Esophagus muscularis mucosa (tissue), 4 donors: ENCODE results near the gene OTUD7B. TPM values are rescaled to one million over a fixed set of nuclear protein-coding genes. Genes with fewer than 3 reads are reported as not detected.

Experiments
- DNase-seq: peaks from one replicate; pipeline ENCODE4 v3.0.0-alpha.2; 2017; ENCODE audit errors: extremely low spot score
- H3K27ac ChIP-seq, 4 donors: fragments of 200-600 bp; sonication (generic); replicated peaks in 1 of 4; 1 replicate in 3 of 4; 2 replicates in 1 of 4; pipeline ENCODE4 v1.5.1; 2016 to 2019; ENCODE audit warnings: mild to moderate bottlenecking in 1 of 4
- H3K27me3 ChIP-seq, 4 donors: fragments of 200-600 bp; sonication (generic); one replicate each; pipeline versions ENCODE4 v1.5.1 to v1.6.0; 2016 to 2019
- H3K36me3 ChIP-seq, 4 donors: fragments of 200-600 bp; sonication (generic); one replicate each; pipeline ENCODE4 v1.5.1; 2016 to 2019
- H3K4me1 ChIP-seq, 4 donors: fragments of 200-600 bp; sonication (generic); one replicate each; pipeline ENCODE4 v1.5.1; 2016 to 2019
- H3K4me3 ChIP-seq, 4 donors: fragments of 200-600 bp; sonication (generic); 1 replicate in 2 of 4; 2 replicates in 2 of 4; pipeline ENCODE4 v1.5.1; 2016 to 2019; ENCODE audit warnings: mild to moderate bottlenecking in 4 of 4, moderate library complexity in 1 of 4
- H3K9me3 ChIP-seq, 4 donors: fragments of 200-600 bp; sonication (generic); 1 replicate in 3 of 4; 2 replicates in 1 of 4; pipeline ENCODE4 v1.5.1; 2016 to 2019
- EP300 ChIP-seq: sonication (generic); formaldehyde crosslinking; IDR thresholded peaks from one replicate; pipeline ENCODE4 v1.6.1; 2017; ENCODE audit warnings: antibody characterized with exemption
- POLR2A ChIP-seq: fragments of 450-650 bp; IDR thresholded peaks from one replicate; pipeline ENCODE4 v1.6.1; 2017; ENCODE audit warnings: antibody characterized with exemption, moderate library complexity, mild to moderate bottlenecking, low read depth
- POLR2AphosphoS5 ChIP-seq, 2 donors: sonication (generic); formaldehyde crosslinking; IDR thresholded peaks; one replicate each; pipeline ENCODE4 v1.6.1; 2017; ENCODE audit warnings: antibody characterized with exemption in 2 of 2
- WGBS: methylation state at CpG from one replicate; pipeline ENCODE4 v1.1.5; 2018; 5-methylcytosine and 5-hydroxymethylcytosine counted together
- intact Hi-C: fragments of 100-400 bp; cut with DNase I; formaldehyde crosslinking; loops from one replicate; pipeline ENCODE4 v1.15.1; 2023
- total RNA-seq, 4 donors: library from RNA; depleted of rRNA; stranded (reverse); fragments of >200 nt; gene quantifications; one replicate each; pipeline versions ENCODE4 v1.1.0 to v1.2.1, GENCODE V29; 2016
- TF ChIP-seq, protein P1 (sequence below), 3 experiments: fragments of 200-600 bp in 2 of 3; fragments of 450-650 bp in 1 of 3; sonication (generic) in 2 of 3; IDR thresholded peaks; one replicate each; pipeline ENCODE4 v1.5.1; 2017 to 2019; ENCODE audit warnings: antibody characterized with exemption in 3 of 3, mild to moderate bottlenecking in 2 of 3, moderate library complexity in 1 of 3

The OTUD7B gene
- total RNA-seq, 4 donors from 2014 or later = 23.7 to 41.1 (median 30.4) TPM

DNA sequence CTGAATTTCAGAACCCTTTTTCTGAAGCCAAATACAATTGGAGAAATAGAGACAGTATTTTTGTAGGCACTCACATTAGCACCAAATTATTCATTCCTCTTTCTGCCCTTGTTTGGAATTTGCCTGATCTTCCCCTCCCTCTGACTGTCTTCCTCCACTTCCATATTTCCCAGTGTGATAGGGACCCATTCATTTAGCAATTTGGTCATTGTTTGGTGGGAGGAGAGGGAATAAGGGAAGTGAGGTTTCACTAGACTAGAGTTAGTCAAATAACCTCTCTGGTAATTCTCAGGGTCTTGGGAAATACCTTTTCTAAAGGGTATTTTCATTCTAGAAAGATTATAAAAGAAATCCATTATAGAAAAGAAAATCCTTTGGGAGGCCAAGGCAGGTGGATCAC lies 42.9 kb downstream of the OTUD7B start:
- H3K4me3 ChIP-seq = no peak overlapping the region
- no peak overlapping the region for H3K27ac ChIP-seq
- TF ChIP-seq, protein P1, sequence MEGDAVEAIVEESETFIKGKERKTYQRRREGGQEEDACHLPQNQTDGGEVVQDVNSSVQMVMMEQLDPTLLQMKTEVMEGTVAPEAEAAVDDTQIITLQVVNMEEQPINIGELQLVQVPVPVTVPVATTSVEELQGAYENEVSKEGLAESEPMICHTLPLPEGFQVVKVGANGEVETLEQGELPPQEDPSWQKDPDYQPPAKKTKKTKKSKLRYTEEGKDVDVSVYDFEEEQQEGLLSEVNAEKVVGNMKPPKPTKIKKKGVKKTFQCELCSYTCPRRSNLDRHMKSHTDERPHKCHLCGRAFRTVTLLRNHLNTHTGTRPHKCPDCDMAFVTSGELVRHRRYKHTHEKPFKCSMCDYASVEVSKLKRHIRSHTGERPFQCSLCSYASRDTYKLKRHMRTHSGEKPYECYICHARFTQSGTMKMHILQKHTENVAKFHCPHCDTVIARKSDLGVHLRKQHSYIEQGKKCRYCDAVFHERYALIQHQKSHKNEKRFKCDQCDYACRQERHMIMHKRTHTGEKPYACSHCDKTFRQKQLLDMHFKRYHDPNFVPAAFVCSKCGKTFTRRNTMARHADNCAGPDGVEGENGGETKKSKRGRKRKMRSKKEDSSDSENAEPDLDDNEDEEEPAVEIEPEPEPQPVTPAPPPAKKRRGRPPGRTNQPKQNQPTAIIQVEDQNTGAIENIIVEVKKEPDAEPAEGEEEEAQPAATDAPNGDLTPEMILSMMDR (IDR thresholded peaks at IDR 0.05) = no peak
- TF ChIP-seq EP300 = no peak
- TF ChIP-seq POLR2A = no peak
- no peak for TF ChIP-seq POLR2AphosphoS5 (IDR thresholded peaks at IDR 0.05)
- peaks cover 5 to 18% (median 12%) of the 10 kb centered on the region in 4 donors for H3K4me1 ChIP-seq
- H3K9me3 ChIP-seq = no peaks in the 10 kb centered on the region
- intact Hi-C loops = no loop called here
- H3K36me3 ChIP-seq = peaks cover 50 to 95% (median 87%) of the 10 kb centered on the region in 4 donors
- DNase-seq = no peak
- no peaks in the 10 kb centered on the region for H3K27me3 ChIP-seq

DNA sequence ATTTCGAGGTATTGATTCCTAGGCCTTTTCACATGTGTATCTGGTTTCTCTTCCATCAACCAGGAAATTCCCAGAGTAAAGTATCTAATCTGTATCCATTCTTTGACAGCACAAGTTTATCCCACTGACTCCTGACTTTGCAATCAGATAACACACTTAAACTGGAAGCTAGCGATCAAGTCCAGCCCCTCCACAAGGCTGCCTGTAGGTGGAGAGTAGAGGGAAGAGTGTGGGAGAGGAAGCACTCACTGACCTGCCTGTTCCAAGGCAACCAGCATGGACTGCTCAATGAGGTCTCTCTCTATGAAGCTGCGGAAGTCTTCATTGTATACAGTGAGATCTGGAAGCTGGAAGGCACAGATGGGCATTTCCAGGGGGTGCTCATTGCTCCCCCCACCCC lies 43.5 kb downstream of the OTUD7B start:
- Histone ChIP-seq H3K4me3 (no peak overlapping the region), H3K4me1 (peaks cover 7 to 24% (median 17%) of the 10 kb centered on the region in 4 donors), H3K36me3 (peaks cover 50 to 93% (median 81%) of the 10 kb centered on the region in 4 donors), H3K27ac (no peak overlapping the region), H3K9me3 (no peaks in the 10 kb centered on the region), H3K27me3 (no peaks in the 10 kb centered on the region)
- intact Hi-C loops = no loop called here
- DNase-seq = no peak
- WGBS = 95% methylated on average over 3 of the region's 3 CpGs
- TF ChIP-seq POLR2AphosphoS5 (IDR thresholded peaks at IDR 0.05) = no peak
- TF ChIP-seq POLR2A = no peak

- TF ChIP-seq POLR2AphosphoS5 (IDR thresholded peaks at IDR 0.05) (no peak), EP300 (no peak), POLR2A (no peak)
- TF ChIP-seq, protein P1 (IDR thresholded peaks at IDR 0.05) = no peak
- Histone ChIP-seq H3K27ac (no peak overlapping the region), H3K27me3 (no peaks in the 10 kb centered on the region), H3K9me3 (no peaks in the 10 kb centered on the region), H3K4me3 (no peak overlapping the region), H3K36me3 (peaks cover 49 to 89% (median 77%) of the 10 kb centered on the region in 4 donors), H3K4me1 (peaks cover 7 to 30% (median 20%) of the 10 kb centered on the region in 4 donors)
- WGBS = 82% methylated on average over 1 of the region's 1 CpG
- intact Hi-C loops = no loop called here
- no peak for DNase-seq
Observed at GRCh38 chr1:149966405-149966804, 44.1 kb downstream of the OTUD7B start.

- Histone ChIP-seq H3K36me3 (peaks cover 39 to 85% (median 72%) of the 10 kb centered on the region in 4 donors), H3K4me3 (no peak overlapping the region), H3K9me3 (no peaks in the 10 kb centered on the region), H3K27ac (no peak overlapping the region), H3K4me1 (peaks cover 7 to 30% (median 20%) of the 10 kb centered on the region in 4 donors), H3K27me3 (no peaks in the 10 kb centered on the region)
- 92% methylated on average over 3 of the region's 3 CpGs for WGBS
- no peak for TF ChIP-seq POLR2A
- no peak for TF ChIP-seq POLR2AphosphoS5 (IDR thresholded peaks at IDR 0.05)
- no peak for TF ChIP-seq EP300
- TF ChIP-seq, protein P1 (IDR thresholded peaks at IDR 0.05) = no peak
- no peak for DNase-seq
- intact Hi-C loops = no loop called here
Observed at GRCh38 chr1:149965440-149965839, 45.1 kb downstream of the OTUD7B start.

DNA sequence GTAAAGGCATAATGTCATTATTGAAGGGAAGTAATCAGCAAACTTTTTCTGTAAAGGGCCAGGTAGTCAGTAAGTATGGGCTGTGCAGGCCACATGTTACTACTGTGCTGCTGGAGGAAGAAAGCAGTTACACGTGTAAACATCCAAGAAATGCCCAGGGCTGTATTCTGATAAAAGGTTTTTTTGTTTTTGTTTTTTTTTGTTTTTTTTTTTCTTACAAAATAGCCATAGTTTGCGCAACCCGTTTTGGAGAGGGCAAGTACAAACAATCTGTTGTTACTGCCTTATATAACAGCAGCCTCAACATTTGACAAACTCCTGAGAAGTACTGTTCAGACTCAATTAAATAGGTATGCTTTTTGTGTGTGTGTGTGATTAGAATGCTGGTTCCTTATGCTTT lies 47.2 kb downstream of the OTUD7B start:
- intact Hi-C loops = loop anchor here (2.0 to 5.0 kb wide), 3 partner anchors 87 to 224 kb away; no protein-coding TSS in a partner anchor
- TF ChIP-seq, protein P1 (IDR thresholded peaks at IDR 0.05) = no peak
- TF ChIP-seq POLR2AphosphoS5 (IDR thresholded peaks at IDR 0.05) (no peak), POLR2A (no peak), EP300 (no peak)
- WGBS = 64% methylated on average over 3 of the region's 3 CpGs
- Histone ChIP-seq H3K9me3 (no peaks in the 10 kb centered on the region), H3K4me1 (peaks cover 7 to 30% (median 20%) of the 10 kb centered on the region in 4 donors), H3K27ac (peak overlapping the region; percentile 2 to 72 (median 35)), H3K27me3 (no peaks in the 10 kb centered on the region), H3K36me3 (peaks cover 33 to 83% (median 69%) of the 10 kb centered on the region in 4 donors), H3K4me3 (no peak overlapping the region)
- no peak for DNase-seq
